Left renal pelvis (tissue), 4 donors: ENCODE results near the gene PROS1. TPM values are rescaled to one million over a fixed set of nuclear protein-coding genes. Genes with fewer than 3 reads are reported as not detected.
"Not testable (repeated sequence)": the region's sequence is repeated elsewhere in the genome, so short reads cannot be mapped to it uniquely, and the experiment has no call there.

Experiments
- DNase-seq, 4 donors: peaks; one replicate each; pipeline ENCODE4 v3.0.0-alpha.2; 2013; ENCODE audit warnings: low read depth in 4 of 4, low spot score in 3 of 4
- polyA plus RNA-seq, 4 donors: library from polyadenylated mRNA; unstranded; fragments of 120-200 nt; gene quantifications; one replicate each; pipeline ENCODE4 v1.2.1, GENCODE V29; 2013; ENCODE audit not compliant: insufficient read length in 4 of 4

PROS1 gene
- polyA plus RNA-seq, 4 donors, result 34.7 to 52.4 (median 42.9) TPM

DNA sequence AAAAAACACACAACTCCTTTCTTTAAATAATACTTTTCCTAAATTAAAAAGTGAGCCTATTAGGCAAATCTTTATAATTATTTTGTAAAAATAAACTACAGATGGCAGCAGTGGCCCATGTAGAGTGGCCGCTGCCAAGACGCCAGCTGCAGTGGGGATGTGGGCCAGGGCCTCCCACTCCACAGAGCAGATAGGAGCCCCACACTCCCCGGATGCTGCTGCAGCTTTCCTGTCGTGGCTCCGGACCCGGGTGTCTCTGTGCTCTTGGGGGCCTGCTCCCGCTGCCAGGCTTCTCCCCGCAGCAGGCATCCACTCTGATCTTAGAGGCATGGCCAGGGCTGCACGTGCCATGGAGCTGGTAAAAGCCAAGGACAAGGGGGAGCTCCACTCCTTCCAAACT is 67.5 kb downstream of the PROS1 start:
- no peak for DNase-seq

DNA sequence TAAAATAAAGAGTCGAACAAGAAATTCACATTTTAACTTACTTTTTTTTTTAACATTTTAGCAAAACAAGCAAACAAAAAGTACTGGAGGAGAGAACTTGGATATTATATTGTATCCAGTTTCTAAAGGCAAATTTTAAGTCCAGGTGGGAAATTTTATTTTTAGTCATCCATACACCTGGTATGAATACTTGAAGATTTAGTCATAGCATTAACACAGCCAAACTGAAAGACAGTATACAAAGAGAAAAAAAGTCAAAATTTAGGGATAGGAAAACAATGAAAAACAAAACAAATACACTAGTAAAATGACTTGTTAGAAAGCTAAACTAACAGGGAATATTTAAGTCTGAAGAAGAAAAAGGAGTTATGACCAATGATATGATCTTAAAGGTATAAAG is 69.1 kb downstream of the PROS1 start:
- no peak for DNase-seq

DNA sequence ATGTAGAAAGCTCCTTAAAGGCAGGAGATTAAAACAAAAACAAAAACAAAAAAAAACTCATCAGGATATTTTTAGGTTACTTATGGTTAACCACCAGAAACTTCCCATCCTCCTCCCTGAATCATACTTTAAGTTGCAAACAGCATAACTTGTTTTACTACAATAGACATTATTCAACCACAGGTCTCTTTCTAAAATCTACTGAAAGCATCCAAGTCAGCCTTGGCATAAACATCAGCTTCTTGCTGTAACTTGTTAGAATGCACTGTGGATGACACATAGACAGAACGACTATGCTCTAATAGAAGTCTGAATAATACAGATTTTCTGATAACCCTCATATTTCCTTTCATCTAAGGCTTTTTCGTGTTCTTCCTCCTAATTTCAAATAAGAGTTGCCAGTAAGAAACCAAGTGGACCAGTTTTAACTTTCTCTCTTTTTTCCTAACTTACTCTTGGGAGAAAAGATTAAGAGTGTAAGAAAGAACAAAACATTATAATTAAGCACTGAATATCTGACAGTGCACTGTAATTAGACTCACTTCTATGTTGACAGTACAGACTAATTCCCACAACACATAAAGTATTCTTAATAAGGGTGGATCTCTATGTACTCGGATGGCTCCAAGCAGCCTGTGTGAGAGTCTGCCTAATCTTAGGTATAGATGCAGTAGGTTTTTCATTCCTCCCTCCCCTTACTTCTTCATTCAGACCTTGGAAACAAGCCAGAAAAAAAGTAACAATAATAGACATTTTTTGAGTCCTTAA is 95.3 kb downstream of the PROS1 start:
- not testable (repeated sequence) for DNase-seq

DNA sequence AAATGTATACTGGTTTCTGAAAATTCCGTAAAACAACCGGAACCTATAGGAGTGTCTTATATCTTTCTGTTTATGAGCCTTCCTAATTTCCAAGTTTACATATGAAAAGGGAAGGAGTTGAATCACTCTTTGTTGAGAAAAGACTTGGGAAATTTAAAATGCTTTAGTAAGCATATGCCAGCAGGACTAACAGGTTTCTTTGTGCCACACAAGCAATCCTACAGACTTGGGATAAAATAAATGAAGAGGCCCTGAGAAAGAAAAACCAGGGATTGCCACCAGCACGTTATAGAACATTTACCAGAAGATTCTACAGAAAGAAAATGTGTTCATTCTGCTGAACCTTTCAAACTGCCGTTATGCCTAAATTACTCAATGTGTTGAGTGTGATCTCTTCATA is 96.3 kb downstream of the PROS1 start:
- not testable (repeated sequence) for DNase-seq

DNA sequence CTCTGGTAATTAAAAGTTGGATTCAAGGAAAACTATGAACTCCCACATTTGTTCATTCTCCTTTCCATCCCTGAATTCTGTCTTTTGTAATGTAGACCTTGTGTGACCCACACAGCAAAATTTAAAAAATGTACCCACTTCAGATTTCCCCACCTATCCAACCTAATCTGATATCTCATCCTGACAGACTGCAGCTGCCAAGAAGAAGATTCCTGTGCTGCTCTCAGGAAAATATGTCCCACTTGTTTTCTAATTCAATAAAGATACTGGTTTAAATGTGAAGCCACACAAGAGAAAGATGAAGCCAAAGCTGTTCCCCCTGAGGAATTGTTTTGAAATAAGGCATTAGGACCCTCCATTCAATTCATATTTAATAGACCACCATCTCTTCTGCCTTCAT is 100.3 kb downstream of the PROS1 start:
- DNase-seq, result not testable (repeated sequence)

DNA sequence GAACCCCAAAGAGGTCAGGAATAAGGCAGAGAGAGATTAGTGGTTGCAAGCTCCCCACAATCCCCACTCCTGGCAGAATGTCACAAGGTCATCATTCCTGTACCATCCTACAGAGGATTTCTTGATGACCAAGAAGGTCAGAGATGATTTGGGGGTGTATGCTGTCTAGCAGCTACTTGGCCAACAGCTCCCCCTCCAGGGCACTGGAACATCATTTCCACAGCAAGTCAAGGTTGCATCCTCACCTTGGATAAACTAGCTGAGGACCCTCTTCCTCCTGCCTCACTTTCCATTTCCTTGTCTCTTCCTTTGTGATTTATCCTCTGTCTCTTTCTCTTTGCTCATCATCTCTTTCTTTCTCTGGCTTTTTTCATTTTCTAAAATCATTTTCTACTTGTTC is 106.3 kb downstream of the PROS1 start:
- DNase-seq, result no peak

DNA sequence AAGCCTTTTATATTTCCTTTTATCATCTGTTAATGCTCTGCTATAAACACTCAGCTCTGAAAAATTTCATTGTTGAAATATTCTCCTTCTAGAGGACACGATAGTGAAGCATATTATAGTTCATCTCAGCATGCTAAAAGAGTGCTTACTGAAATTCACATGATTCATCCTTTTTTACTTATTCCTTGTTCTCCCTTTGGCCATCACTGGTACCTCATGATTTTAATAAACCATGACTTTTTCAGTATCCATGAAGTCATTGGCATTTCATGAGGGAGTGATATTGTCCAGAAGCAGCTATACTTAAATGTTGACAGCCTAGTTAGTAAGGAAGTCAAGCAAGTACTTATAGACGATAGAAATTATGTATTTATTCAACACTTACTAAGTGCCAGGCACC is 112.7 kb downstream of the PROS1 start:
- DNase-seq, result no peak

DNA sequence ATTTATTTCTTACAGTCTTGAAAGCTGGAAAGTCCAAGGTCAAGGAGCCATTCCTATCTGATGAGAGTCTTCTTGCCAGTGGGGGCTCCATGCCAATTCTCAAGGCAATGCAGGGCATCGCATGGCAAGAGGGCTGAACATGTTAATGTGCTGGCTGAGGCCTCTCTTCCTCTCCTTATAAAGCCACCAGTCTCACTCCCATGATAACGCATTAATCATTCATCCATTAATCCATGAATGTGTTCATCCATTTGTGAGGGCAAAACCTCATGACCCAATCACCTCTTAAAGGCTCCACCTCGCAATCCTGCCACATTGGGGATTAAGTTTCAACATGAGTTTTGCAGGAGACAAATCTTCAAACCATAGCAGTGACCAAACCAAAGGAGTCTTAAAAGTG is 118.3 kb downstream of the PROS1 start:
- DNase-seq, result no peak

DNA sequence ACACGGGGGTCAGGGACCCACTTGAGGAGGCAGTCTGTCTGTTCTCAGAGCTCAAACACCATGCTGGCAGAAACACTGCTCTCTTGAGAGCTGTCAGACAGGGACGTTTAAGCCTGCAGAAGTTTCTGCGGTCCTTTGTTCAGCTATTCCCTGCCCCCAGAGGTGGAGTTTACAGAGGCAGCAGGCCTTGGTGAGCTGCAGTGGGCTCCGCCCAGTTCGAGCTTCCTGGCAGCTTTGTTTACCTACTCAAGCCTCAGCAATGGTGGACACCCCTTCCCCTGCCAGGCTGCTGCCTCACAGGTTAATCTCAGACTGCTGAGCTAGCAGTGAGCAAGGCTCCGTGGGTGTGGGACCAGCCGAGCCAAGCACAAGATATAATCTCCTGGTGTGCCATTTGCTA is 121.5 kb downstream of the PROS1 start:
- DNase-seq, result not testable (repeated sequence)

DNA sequence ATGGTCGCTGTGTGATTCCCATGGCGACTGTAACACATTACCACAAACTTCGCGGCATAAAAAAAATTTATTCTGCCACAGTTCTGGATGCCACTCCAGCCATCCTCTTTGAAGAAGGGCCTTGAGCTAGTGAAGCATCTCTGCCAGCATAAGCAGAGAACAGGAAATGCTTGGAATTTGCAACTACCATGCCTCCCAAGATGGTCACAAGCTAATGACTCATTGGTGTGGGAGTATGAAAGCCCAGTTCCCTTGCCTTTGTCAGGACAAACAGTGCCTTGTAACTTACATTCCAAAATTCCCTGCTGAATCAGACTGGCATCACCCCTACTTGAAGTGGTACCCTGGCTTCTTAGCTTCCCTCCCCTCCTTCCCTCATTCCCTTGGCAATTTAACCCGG is 129.7 kb downstream of the PROS1 start:
- DNase-seq, result no peak

DNA sequence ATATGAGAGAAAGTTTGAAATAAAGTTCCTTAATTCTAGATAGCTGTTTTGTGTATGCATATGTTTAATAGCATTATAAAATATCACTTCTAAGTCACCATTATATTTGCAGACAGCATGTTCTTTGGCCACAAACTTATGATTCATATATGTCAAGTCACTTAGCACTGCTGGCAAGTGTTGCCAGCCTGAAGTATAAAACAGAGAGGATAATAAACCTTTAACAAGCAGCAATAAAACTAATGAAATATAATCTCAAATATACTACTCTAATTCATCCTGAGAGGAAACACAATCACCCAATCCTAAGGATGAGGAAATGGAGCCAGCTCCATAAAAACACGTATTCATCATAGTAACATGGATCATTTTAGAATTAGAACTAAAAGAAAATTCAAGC is 134.5 kb downstream of the PROS1 start:
- DNase-seq, result not testable (repeated sequence)

Other genes with a start within 250 kb of the PROS1 start
- 10 to 100 TPM; 16.7 to 23.5 (median 20.5) TPM for gene ARL13B, start 6.3 kb upstream of the PROS1 start, polyA plus RNA-seq
- under 1 TPM in 3 of 4 donors, not detected in 1; 0.26 to 0.33 (median 0.30) TPM for gene STX19, start 54.7 kb upstream of the PROS1 start, polyA plus RNA-seq
- 10 to 100 TPM; 10.0 to 14.4 (median 10.8) TPM for gene DHFR2, start 89.0 kb upstream of the PROS1 start, polyA plus RNA-seq
- gene NSUN3, start 89.2 kb upstream of the PROS1 start, polyA plus RNA-seq, result 10 to 100 TPM; 11.4 to 15.4 (median 13.7) TPM